ENCODE measurements around the gene AGAP1.

DNA sequence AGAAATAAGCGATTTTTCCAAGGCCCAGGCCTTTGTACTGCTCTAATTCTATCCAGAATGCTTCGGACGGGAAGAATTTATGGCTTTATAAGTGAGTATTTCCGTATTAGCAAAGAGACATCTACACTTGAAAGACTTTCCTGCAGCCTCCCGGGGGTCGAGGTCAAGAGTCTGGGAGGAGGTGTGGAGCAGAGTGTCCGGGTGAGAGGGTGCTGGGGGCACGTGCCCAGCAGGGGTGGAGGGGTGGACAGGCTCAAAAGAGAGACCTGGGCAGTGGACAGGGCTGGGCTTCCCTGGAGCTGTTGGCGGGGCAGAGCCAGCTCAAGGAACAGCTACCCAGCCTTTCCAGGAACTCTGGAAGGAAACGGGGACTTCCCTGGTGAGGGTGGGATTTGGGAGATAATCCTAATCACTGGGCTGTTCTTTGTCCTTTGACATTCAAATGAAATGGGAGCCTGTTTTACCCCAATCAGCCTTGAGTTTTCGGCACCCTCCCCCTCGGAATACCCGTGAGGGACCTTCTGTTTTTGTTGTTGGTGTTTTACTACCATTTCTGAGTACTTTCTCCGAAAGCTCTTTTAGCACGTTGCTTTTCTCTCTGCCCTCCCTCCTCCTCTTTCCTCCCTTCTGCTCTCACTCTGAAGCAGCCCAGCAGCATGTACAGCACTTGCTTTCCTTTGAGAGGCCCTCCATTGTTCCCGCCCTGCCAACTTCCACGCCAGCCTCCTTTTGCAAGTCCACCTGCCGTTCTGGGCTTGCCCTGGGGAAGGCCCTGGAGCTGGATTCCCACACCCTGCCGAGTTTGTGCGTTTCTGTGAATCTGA is 164.7 kb downstream of the AGAP1 start:
- TF ChIP-seq POLR2A (IDR thresholded peaks at IDR 0.05) (no peak), POLR2AphosphoS5 (IDR thresholded peaks at IDR 0.05; ENCODE audit: insufficient read depth in 1 of 2, low read depth in 1 of 2) (no peak)
- TF ChIP-seq, protein P1, sequence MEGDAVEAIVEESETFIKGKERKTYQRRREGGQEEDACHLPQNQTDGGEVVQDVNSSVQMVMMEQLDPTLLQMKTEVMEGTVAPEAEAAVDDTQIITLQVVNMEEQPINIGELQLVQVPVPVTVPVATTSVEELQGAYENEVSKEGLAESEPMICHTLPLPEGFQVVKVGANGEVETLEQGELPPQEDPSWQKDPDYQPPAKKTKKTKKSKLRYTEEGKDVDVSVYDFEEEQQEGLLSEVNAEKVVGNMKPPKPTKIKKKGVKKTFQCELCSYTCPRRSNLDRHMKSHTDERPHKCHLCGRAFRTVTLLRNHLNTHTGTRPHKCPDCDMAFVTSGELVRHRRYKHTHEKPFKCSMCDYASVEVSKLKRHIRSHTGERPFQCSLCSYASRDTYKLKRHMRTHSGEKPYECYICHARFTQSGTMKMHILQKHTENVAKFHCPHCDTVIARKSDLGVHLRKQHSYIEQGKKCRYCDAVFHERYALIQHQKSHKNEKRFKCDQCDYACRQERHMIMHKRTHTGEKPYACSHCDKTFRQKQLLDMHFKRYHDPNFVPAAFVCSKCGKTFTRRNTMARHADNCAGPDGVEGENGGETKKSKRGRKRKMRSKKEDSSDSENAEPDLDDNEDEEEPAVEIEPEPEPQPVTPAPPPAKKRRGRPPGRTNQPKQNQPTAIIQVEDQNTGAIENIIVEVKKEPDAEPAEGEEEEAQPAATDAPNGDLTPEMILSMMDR (IDR thresholded peaks at IDR 0.05), result no peak

Data from vagina (tissue), 2 donors.